Tongue (tissue), 2 donors: ENCODE measurements around the gene TEN1. TPM values are rescaled to one million over a fixed set of nuclear protein-coding genes. Genes with fewer than 3 reads are reported as not detected.

Source experiments
- DNase-seq: peaks from one replicate; pipeline ENCODE4 v3.0.0-alpha.2; 2015
- total RNA-seq: library from RNA; depleted of rRNA; stranded (reverse); fragments of >200 nt; gene quantifications from one replicate; pipeline ENCODE4 v1.2.3, GENCODE V29; 2014

The TEN1 gene
- total RNA-seq, 1 donor from 2014 or later: 13.4 TPM

DNA sequence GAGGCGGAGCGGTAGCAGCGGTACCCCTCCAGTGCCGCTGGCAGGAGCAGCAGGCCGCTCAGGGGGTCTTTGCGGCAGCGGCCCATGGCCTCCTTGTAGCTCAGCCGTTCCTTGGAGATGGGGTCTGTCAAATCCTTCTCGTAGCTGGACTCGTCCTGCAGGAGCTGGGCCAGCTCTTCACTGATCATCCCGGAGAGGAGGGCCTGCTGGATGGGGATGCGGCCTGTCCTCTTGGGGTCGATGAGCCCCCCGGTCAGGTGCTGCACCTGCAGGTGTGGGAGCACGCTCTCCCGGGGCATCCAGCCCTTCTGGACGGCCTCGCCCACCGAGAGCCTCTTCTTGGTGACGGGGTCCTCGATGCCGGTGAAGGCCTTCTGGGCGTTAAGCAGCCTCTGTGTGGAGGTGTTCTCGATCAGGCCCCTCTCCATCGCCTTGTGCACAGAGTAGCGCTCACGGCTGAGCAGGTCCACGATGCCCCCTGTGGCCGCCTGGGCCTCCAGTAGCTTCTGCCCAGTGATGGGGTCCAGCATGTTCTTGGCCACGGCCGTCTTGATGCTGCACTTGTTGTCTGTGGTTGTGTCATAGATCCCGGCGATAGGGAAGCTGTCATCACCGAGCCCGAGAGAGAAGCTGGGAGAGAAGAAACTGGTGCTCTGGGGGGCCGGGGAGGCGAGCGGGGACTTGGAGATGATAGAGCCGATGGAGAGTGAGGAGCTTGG, 28.2 kb downstream of the TEN1 start:
- no peak for DNase-seq

DNA sequence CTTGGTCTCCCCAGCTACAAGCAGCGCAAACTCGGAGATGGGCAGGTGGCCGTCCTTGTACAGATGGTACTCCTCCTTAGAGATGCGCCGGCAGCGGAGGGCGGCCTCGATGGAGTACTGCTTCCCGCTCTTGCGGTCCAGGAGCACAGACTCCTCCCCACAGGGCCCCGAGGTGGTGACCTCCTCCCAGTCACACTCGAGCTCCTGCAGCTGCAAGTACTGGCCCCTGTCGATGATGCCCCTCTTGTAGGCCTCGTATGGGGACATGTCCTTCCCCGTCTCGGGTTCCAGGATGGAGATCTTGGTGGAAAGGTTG, 28.8 kb downstream of the TEN1 start:
- no peak for DNase-seq

DNA sequence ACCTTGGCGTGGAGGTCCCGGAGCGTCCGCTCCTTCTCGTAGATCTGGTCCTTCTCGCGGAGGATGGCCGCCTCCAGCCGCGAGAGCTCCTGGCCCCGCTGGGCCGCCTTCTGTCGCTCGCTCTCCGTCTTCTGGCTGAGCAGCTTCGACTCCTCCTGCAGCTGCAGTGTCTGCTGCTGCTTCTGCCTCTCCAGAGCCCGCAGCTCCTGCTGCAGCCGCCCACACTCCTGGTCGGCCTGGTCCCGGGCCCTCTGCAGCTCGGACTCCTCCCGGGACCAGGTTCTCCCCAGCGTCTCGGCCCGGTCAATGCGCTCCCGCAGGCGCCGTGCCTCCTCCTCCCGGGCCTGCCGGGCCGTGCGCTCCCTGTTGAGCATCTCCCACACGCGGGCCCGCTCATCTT, 29.2 kb downstream of the TEN1 start:
- no peak for DNase-seq

DNA sequence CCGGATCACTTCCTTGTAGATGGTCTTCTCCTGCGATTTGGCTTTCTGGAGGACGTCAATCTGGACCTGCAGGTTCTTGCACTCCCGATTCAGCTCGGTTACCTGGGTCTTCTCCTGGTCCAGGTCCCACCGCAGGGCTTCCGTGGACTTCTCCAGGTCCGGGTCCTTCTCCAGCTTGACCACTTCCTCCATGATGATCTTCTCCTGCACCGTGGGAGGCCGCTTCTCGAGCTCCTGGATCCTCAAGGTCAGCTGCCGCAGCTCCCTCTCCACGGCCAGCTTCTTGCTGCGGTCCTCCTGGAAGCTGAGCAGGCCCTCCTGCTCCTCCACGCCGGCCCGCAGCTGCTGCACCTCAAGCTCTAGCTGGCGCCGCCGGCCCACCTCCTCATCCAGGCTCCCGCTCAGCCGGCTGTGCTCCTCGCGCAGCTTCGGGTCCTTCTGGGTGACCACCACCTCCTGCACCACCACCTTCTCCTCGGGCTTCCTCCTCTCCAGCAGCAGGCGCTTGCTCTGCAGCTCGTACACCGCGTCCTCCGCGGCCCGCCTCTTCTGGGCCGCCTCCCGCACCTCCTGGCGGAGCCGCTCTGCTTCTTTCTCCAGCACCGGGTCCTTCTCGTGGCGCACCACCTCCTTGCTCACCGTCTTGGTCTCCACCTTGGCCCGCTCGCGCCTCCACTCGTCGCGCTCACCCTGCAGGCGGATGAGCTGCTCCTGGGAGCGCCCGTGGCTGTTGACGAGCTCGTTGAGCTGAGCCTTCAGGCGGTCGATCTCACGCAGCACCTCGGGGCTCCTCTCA, 29.8 kb downstream of the TEN1 start:
- no peak for DNase-seq

DNA sequence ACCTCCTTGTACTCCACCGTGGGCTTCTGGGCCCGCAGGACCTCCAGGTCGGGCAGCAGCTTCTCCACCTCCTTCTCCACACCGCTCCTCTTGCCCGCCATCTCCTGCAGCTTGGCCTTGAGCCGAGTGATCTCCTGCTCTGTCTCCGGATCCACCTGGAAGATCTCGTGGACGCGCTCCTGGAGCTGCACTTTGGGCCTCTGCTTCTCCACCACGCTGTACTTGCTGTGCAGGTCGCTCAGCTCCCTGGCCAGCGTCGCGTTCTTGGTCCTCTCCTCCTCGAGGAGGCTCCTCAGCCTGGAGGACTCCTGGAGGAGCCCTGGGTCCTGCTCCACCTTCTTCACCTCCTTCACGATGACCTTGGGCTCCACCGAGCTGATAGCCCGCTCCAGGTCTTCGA, 30.4 kb downstream of the TEN1 start:
- DNase-seq: no peak

DNA sequence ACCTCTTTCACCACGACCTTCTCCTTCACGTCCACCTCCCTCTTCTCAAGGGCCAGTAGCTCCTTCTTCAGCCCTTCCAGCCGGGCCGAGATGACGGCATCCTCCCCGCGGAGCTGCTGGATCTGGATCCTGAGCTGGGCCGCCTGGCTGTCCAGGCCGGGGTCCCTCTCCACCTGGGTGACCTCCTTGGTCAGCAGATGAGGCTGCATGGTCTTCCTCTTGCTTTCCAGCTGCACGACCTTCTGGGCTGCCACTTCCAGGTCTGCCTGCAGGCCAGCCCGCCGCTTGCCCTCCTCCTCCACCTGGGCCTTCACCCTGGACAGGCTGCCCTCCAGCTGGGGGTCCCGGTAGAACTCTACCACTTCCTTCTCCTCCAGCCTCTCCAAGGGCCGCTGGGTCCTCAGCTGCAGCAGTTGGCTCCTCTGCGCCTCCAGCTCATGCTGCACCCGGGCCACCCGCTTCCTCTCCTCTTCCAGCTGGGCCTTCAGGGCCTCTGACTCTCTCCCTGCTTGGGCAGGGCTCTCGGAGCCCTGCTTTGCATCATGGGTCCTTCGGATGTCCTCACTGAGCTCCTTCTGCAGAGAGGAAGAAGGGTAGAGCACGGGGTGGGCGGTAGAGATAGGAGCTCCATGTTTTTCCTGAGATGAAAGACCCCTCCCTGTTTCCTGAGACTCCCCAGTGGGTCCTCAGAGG, 31.1 kb downstream of the TEN1 start:
- DNase-seq: no peak

DNA sequence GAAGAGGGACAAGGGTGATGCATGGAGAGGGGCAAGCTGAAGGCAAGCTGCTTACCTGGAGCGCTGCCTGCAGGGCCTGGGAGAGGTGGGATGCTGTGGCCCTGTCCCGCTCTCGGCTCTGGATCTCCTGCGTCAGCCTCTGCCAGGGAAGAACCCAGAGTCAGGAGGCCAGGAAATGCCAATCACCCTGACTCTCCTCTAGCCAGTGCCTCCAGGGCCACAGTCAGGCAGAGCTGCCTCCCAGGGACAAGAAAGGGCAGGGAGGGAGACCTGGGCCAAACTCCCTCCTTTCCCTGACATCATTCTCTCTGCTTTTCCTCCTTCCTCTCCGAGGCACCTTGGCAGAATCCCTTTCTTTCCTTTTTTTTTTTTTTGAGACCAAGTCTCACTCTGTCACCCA, 32.9 kb downstream of the TEN1 start:
- DNase-seq: no peak

DNA sequence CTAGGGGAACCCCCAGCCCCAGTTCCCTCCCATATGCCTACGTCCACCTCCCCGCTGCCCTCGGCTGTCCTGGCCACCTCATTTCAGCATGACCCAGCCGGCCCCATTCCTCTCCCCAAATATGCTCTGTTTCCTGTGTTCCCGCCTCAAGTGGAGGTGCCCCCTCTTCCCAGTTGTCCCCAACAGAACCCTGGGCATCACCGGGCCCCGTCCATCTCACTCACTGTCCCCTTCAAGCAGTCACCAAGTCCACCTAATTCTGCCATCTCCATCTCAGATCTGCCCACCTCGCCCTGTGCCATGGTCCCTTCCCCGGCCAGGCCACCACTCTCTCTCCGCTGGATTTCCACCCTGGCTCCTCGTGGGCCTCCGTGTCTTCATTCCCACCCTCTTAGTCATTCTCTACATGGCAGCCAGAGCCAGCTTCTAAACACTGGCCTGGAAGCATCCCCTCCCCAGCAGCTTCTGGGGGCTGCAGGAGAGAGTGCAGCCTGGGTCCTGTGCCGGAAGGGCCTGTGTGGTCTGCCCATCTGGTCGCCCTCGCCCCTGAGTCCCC, 34.4 kb downstream of the TEN1 start:
- DNase-seq: no peak

DNA sequence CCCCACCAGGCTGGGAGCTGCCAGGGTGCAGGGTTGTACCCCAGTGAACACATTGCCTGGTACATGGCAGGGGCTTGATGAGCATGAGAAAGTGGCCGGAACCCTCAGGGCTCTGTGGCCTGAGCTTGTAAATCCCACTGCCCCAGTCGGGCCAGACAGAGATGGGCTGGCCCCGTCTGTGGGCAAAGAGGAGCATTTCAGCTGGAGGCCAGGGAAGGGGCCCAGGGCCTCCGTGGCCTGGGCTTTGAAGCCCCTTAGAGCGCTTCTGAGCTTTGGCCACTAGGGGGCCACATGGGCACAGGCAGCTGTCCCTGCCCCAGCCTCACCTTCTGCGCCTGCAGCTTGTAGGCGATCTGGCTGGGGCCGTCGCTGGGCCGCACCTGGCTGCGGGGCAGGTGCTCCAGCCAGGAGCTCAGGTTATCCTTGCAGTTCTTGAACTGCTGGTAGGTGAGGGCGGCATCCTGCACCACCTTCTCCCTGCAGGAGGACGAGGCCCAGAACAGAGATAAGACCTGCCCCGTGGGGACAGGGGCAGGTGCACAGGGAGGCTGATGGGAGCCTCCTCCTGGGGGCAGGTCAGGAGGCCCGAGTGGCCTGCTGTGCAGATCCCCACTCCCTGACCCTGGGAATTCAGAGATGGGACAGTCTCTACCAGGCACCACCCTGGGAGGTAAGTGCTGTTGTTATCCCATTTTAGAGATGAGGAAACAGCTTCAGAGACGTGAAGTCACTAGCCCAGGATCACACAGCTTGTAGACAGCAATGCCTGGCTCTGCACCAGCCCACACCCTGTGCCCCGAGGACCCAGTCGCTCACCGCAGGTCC, 35.3 kb downstream of the TEN1 start:
- peak; percentile 83 for DNase-seq

DNA sequence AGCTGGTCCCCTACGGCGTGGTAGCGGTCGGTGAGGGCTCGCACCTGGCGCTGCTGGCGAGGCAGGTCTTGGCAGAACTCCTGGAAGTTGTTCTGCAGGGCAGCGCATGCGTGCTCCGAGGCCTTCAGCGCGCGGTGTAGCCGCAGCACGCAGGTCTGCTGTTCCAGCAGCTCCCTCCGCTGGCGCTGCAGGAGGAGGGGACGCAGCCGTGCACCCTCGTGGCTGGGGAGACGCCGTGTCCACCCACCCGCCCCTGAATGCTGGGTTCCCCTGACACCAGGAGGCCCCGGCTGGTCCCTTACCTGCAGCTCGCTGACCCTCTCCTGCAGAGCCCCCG, 35.9 kb downstream of the TEN1 start:
- DNase-seq: no peak

DNA sequence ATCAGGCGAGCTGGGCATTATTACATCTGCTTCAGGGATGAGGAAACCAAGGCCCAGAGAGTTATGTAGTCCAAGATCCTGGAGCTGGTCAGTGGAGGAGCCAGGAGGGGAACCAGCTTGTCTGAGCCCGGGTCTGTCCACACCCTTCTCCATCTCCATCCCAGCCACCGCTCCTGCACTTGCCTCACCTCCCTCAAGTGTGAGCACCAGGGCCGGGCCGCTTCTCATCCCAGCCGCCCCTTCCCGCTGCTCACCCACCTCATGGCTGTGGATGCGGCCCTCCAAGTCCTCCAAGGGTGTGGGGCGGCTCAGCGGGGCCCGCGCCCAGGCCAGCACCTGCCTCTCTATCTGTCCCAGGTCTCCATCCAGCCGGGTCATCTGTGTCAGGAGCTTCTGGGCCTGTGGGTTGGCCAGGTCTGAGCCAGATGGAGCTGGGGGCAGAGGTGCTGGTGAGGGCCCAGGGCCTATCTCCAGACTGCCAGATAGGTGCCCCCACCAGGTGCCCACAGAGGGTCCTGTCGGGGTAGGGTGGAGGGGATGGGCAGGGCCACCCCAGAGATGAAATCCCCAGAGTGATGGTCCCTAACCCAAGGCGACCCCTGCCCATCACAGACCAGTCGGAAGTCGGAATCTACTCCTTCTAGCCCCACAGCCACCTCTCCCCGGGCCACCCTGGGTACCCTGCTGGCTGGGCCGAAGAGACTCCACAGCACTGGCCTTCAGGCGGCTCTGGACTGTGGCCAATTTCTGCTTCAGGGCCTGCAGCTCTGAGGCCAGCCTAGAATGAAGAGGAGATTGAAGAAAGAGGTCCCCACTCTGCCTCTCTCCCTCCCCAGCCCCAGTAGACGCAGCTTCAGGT, 38.7 kb downstream of the TEN1 start:
- DNase-seq: no peak

DNA sequence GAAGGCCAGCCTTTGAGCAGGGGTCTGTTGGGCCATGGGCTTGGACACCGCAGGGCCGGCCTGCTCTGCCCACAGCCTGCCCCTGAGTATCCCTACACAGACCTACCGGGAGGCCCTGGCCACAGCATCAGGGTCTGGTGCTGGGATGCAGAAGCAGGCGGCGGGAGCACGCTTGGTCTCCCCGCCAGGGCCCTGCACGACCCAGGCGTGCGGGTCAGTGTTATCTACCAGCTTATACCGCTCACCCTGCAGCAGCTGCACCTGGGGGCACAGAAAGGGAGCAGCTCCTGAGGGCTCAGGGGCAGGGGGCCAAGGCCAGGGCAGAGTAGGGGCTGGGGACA, 39.3 kb downstream of the TEN1 start:
- no peak for DNase-seq

DNA sequence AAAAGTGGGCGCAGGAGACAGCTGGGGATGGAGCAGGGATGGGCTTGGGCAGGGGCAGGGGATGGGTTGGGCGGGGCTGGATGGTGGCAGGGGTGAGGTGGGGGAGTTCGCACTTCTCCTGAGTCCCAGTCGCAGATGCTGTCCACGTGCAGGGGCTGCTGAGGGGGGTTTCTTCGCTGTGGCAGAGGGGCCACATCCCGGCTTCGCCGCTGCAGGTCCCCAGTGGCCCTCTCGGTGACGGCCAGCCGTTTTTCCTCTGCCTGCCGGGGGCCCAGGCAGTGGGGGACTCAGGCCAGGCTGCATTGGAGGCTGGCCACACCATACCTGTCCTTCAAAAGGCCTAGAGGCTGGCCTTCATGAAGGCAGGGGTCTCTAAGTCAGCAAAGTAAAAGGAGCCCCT, 39.8 kb downstream of the TEN1 start:
- DNase-seq: no peak

DNA sequence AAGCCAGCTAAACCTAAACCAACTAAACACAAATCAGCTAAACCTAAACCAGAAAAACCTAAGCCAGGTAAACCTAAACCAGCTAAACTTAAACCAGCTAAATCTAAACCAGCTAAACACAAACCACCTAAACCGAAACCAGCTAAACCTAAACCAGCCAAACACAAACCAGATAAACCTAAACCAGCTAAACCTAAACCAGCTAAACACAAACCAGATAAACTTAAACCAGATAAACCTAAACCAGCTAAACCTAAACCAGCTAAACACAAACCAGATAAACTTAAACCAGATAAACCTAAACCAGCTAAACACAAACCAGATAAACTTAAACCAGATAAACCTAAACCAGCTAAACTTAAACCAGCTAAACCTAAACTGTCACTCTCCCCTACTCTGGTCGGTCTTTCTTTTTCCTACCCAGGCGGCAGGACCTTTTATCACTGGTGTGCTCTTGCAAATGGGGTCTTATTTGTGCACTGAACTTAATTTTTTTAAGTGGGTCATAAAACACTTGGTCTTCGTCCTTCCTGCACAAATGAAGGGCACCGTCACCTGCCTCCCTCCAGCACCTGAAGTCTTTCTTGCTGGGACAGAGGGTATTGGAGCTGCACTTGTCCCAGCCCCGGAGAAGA, 40.9 kb downstream of the TEN1 start:
- DNase-seq: no peak

DNA sequence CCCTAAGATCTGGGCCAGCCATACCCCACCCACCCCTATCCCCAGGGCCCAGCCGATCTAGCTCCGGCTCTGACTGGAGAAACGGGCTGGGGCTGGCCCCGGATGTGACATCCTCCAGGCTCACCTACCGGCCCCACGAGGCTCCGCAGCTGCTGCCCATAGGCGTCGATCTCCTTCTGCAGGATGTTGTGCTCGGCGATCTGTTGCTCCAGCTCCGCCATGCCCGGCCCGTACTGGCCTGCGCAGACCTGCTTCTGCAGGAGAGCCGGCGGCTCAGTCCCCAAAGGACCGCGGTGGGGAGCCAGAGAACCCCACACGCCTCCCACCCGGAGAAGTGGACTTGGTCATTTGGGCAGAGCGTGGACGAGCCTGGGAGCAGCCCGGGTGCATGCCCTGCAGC, 43.2 kb downstream of the TEN1 start:
- no peak for DNase-seq

DNA sequence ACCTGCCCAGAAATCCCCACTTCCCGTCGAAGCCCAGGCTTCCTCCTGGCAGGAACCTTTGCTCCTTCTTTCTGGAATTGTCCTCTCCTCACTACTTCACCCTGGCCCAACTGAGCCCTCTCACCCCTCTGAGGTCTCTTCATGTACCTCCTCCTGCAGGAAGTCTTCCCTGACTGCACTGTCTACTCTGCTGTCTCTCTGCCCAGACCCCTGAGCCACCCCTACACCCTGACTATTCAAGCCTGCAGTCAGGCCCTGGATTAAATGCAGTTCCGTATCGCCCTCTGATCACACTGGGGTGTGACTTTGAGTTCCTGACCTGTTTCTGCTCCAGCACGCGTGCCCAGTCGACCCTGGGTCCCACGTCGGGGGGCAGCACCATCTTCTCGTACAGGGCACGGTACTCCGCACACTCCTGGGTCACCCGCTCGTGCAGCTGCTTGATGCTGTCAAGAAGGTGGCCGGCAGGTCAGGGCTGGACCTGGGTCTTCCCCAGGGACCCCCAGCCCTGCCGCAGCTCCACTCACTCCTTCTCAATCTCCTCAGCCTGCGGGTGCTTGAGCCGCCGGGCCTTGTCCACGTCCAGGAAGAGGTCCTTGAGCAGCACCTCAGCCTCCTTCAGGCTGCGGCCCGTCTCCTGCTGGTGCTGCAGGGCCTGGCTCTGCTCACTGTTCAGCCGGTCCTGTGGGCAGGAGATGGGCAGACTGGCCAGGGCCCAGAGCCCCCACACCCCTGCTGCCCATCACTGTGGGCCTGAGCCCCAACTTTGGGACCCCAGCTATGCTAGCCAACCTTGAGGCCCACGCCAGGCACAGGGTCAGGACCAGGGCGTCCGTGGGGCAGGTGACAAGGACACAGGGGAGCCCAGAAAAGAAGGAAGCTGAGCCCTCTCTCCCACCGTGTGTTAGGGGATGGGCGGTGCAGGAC, 44.2 kb downstream of the TEN1 start:
- no peak for DNase-seq

DNA sequence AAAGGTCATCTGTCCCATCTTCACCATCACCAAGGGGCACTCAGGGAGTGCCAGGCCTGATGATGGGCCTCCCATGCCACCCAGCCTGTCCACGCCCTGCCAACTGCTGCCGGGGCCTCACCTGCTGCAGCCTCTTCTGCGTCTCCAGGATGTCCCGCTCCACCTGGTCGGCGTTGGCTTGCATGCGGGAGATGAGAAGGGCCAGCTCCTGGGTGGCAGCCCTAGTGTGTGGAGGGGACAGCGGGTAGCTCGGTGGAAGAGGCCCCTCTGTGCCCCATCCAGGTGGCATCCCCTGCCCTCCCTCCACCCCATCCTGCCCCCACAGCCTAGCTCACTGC, 44.8 kb downstream of the TEN1 start:
- DNase-seq: no peak

DNA sequence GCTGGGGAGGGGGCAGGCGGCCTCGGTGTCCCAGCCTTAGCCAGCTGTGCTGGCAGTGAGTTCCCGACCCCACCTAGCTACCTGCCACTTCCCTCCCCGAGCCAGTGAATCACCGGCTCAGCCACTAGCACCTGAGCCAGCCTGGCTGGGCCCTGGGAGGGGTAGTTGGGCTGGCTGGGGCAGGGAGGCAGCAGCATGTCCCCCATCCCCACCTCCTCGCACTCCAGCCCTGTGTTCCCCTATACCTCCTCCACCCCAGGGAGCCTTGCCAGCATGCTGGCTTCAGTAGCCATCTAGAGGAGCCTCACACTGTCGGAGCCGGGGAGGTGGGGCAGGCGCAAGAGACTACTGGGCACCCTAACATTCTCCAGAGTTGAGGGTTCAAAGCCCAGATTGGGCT, 45.3 kb downstream of the TEN1 start:
- no peak for DNase-seq

DNA sequence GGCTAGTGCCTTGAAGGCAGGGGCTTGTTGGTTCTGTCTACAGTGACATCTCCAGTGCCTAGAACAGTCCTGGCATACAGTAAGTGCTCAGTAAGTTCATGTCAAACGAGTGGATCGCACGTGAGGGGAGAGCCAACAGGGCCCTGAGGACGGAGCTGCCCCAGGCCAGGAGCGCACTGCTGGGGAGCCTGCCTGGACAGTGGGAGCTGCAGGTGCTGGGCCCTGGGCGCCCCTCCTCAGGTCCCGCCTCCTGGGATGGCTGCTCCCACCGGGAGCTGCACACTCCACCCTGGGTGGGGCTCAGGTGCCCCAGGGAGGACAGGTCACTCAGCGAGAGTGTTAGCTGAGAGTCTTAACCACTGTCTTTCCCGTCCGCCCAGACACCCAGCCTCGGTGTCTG, 46.3 kb downstream of the TEN1 start:
- DNase-seq: no peak

DNA sequence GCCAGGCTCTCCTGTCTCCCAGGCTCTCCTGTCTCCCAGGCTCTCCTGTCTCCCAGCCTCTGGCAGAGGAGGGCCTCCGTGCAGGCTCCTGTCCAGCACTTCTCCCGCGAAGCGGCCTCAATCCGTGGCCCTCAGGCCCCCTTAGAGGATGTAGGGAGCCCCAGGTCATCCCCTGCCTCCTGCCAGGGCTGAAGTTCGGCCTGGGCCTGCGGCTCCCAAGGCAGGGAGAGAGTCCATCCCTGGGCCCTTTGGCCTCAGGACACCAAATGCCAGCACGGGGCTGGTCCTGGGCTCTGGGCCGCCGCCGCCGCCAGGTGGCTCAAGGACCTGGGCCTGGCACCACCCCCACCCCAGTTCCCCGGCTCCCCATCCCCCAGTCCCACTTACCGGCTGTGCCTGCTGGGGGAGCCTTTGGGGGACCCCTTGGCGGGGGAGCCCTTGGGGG, 47.7 kb downstream of the TEN1 start:
- no peak for DNase-seq
